Stimulated activated CD4-positive, alpha-beta T cell treated with anti-CD3 and anti-CD28 coated beads, Interleukin-15, amount 100 ng/mL, for 1 hour (primary cell): ENCODE results near the gene DGKZ.
A peak's percentile ranks its signal among the peaks of the same experiment; 100 is the strongest.

Experiments used
- DNase-seq, 2 donors: peaks; one replicate each; pipeline ENCODE4 v3.0.0-alpha.2; 2020; ENCODE audit warnings: low read depth in 1 of 2, low spot score in 1 of 2

Gene DGKZ

GRCh38 chr11:46343520-46343919, 3.7 kb upstream of the DGKZ start:
- no peak for DNase-seq

- no peak for DNase-seq
Observed at GRCh38 chr11:46345131-46345597, 2.1 kb upstream of the DGKZ start.

GRCh38 chr11:46345881-46346484, 1.3 kb upstream of the DGKZ start:
- DNase-seq = no peak

GRCh38 chr11:46347637-46348311, 511 bp downstream of the DGKZ start:
- no peak for DNase-seq

GRCh38 chr11:46348566-46349401, 1.5 kb downstream of the DGKZ start:
- DNase-seq = peak in 1 of 2 donors; percentile 37

DNA sequence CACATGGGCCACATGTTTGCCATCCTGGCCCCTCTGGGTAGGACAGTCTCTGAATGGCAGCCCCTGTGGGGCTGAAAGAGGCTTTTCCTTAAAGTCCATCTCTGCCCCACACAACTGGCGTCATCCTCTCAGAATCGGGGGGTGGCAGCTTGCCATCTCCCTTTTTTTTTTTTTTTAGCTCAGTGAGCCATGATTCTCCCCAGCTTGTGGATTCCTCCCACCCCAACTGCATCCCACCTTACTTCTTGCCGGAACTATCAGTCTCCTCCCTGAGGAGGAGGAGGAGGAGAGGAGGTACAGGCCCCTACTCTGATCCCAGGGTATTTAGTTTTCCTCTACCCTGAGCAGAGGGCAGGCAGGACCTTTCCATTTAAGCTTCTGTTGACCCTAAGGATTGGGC, 3.4 kb downstream of the DGKZ start:
- no peak for DNase-seq

GRCh38 chr11:46351148-46351547, 3.9 kb downstream of the DGKZ start:
- no peak for DNase-seq

DNA sequence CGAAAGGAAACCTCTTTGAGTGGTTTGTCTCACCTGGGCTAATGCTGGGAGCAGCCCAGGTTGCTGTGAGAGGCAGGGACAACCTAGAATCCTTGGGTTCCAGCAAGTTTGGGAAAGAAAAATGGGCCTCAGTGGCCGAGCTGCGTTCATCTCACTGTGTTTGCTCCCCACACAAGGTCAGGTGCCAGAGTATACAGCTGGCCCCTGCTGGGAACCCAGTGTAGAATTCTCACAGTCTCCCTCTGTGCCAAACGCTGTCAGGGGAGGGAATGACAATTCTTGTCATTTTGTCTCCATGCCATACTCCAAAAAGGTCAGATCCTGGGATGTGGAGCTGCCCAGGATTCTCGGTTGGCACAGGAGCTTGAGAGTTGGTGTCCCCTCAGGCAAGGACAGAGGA, 4.3 kb downstream of the DGKZ start:
- no peak for DNase-seq

DNA sequence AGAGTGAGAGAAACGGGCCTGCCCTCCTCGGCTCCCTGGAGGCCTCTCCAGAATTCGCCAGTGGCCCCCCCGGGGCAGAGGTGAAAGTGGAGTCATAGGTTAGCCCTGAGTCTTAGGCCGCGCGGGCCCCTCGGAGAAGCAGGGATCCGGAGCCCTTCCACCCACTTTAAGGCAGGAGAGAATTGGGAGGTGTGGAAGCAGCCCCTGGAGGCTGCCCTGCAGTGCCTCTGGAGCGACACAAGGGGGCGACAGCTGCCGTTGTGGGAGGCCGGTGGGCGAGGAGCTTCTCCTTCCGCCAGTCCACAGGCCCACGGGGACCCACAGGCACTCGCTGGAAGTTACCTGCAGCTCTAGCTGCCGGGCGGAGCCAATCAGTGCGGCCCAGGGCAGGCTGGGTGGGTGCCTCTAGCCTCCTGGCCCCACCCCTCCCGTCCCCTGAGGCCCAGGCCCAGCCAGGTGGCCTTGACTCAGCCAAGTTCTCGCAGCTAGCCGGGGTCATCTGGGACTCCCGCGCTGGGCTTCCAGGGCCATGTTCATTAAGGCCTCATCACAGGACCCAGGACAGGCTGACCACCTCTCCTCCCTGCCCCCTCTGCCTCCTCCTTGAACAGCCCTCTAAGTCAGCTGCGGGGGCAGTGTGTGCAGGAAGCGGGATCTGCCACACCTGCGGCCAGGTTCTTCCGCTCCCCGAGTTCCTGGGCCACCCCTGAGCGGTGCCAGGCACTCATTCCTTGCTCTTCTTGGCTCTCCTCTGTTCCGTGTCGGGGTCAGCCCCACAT, 5.0 kb downstream of the DGKZ start:
- DNase-seq = peak; percentile 58 to 60

DNA sequence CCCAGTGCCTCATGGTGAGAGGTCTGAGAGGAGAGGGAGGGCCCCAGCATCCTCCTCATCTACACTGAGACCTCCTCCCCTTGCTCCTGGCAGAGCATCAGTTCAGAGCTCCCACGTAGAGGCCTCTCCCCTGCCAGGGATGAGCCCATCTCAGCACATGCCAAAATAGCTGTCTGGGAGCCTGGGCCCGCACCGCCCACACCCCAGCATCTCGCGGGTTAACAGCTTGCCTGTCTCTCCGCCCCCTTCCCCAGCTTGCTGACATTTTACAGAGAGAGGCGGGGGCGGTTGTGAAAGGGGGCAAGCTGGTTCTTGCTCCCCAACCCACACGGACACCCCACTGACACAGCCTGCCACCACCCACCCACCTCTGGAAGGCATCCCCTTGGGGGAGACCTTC, 6.4 kb downstream of the DGKZ start:
- DNase-seq = no peak

DNA sequence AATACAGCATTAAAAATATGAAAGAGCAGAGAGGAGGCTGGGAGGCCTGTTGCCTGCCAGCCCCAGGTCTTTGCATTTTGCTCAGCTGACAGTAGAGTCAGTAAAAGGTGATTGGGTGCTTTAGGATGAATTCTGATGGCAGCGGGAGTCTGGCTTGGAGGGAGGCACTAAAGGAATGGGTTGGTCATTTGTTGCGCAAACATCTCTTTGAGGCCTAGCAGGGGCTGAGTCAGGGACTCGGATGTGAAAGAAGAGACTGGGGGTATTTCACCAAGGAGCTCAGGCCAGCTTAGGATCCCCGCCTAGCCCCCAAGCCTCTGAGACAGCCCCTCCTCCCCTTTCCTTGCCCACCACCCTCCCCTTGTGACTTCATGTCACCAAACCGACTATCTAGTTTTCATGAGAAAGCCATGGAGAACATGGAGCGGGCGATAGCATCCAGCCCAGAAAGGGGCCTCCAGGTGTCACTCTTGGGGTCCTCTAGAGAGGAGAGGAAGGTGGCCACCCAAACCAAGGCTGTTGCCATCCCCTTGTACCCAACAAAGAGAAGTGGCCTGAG, 9.7 kb downstream of the DGKZ start:
- DNase-seq = no peak

GRCh38 chr11:46357483-46357936, 10.2 kb downstream of the DGKZ start:
- no peak for DNase-seq

DNA sequence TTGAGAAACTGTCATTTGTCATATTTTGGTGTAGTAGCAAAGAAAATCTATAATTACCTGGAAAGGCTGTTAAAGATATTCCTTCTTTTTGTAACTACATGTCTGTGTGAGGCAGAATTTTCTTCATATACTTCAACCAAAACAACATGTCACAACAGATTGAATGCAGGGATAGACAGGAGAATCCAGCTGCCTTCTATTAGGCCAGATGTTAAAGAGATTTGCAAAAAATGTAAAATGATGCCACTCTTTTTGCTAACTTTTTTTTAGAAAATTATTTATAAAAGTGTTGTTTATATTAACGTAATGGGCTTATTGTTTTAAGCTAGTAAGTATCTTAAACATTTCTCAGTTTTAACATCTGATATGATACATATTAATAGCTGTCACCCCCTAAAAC, 12.7 kb downstream of the DGKZ start:
- no peak for DNase-seq

DNA sequence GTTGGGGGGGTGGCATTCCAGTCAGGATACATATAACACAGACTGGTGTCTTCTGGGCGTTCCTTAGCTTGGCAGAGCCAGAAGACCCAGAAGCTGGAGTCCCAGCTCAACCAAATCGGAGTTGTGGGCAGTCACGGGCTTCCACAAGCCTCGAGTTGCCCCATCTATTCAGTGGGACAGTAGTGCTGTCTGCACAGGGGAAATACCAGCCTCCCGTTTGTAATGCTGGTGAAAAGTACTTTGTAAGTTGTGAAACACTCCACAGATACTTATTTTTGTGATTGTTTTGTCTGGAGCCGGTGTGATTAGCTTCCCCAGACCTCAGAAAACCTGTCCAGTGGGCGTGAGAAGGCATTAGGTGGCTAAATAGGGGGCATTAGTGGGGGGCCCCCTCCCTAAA, 13.6 kb downstream of the DGKZ start:
- no peak for DNase-seq

DNA sequence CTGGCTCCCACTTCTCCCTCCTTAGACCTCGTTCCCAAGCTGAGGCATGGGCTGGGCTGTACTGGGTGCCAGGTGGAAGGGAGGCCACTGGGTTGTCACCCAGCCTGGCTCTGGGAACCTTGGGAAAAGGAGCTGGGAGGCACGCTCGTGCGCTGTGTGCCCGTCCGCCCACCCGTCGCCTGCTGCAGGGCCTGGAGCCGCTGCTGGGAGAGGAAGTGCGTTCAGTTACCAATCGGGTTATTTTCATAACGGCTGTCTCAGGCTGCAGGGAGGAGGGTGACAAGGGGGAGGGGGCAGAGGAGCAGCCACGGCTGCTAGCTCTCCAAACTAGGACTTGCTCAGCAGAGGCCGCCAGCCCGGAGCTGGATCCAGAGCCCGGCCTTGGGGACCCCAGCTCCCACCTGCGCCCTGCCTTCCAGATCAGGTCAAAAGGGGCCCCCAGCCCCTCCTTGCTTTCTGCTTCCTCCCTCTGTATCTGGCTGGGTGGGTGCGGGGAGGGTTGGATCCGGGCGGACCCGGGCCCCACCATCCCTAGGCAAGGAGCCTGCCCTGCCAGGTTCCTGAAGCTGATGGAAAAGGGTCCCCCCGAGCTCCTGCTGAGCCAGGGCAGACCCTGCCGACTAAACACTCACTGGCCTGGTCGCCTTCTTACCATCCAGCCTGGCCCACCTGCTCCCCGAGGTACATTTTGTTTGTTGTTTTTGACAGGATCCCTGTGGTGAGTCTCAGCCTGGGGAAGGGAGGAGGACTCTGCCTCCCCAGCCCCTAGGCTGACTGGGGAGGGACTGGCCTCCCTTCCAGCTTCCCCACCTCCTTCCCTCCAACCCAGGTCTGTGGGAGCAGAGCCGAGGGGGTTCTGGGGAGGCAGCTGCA, 14.3 kb downstream of the DGKZ start:
- peak; percentile 34 to 49 for DNase-seq

DNA sequence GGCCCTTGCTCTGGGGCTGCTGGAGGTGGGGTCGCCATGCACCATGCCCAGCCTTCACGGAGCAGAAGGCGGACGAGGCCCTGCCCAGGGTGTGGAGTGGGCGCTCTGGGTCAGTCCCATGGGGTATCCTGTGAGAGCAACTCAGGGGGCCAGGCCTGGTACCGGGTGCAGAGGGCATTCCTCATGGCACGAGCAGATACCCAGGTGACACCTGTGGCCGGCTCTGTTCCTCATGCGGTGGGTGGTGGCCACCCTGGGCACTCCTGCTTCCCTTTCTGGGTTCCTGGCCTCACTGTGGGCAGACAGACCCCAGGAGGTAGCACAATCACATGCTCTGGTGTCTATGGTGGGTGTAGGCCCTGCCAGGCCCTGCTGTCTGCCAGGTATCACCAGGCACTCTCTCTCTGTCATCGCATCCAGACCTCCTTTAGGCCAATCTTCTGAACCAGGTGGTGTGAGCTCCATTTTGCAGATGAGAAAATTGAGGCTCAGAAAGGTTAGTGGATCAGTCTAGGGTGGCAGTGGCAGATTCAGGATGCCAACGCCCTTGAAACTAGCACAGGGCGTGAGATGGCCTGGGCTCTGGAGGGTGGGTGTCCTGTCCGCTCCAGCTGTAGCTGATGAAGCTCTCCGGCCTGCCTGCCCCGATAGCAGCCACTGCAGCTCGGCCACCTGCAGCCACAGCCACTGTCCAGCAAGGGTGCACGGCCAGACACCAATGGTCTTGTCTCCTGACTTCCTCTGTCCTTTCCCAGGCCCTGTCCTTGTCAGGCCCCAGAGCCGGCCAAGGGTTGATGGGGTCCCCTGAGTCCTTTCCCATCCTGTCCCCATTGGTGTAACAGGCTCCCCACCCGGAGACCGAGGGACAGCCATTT, 15.1 kb downstream of the DGKZ start:
- DNase-seq = no peak

DNA sequence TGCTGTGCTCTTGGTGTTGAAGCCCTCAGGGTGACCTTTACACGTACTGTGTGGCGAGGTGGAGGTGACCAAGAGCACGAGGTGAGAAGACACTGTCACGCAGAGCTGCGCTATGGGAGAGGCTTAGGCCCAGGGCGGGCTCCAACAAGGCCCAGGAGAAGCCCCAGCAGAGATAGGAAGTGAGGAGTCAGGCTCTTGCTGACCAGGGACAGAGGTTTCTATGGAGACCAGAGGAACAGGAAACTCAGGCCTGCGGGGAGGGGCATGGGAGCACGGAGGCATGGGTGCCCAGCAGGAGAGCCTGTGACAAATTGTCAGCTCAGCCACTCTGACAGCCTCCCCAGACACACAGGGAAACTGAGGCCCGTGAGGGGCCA, 15.8 kb downstream of the DGKZ start:
- no peak for DNase-seq

GRCh38 chr11:46363455-46364005, 16.3 kb downstream of the DGKZ start:
- no peak for DNase-seq

GRCh38 chr11:46364056-46364455, 16.8 kb downstream of the DGKZ start:
- DNase-seq = no peak
